H1 (cell line): ENCODE measurements around the gene OR10G3. TPM values are rescaled to one million over a fixed set of nuclear protein-coding genes. Genes with fewer than 3 reads are reported as not detected.

ENCODE experiments used
- CTCF ChIA-PET: fragments of 300-600 bp; sonication (Branson Sonifier 250); formaldehyde crosslinking; loops from one replicate; lab custom pipeline; 2021; ENCODE audit not compliant: partially characterized antibody; lab: Charles Lee
- POLR2A ChIA-PET: fragments of 300-600 bp; sonication (Branson Sonifier 250); formaldehyde crosslinking; loops from one replicate; lab custom pipeline; 2021; ENCODE audit warnings: inconsistent platforms; ENCODE audit not compliant: partially characterized antibody; lab: Charles Lee
- DNase-seq, 2 experiments: peaks; one replicate each; pipeline versions ENCODE4 v3.0.0 to v3.0.0-alpha.2; 2010 to 2022; ENCODE audit warnings: low spot score in 2 of 2, low read depth in 1 of 2, mixed read lengths in 1 of 2
- FAIRE-seq: peaks from 2 replicates; lab custom pipeline; 2011; peaks lifted over from hg19 to GRCh38; lab: Jason Lieb, UNC
- H2AFZ ChIP-seq: 2 replicates; pipeline ENCODE4 v1.8.1; 2012; ENCODE audit warnings: low read length, inconsistent platforms
- H2AK5ac ChIP-seq: 2 replicates; pipeline ENCODE4 v1.6.1; 2013; ENCODE audit warnings: low read depth, low read length
- H2BK120ac ChIP-seq: replicated peaks from 2 replicates; pipeline ENCODE3; 2013; ENCODE audit warnings: low read depth, low read length, inconsistent platforms
- H2BK12ac ChIP-seq: 2 replicates; pipeline ENCODE4 v1.6.1; 2013; ENCODE audit warnings: low read depth, low read length
- H2BK15ac ChIP-seq: 2 replicates; pipeline ENCODE4 v1.6.1; 2013; ENCODE audit warnings: low read length
- H2BK20ac ChIP-seq: 2 replicates; pipeline ENCODE4 v1.6.1; 2013; ENCODE audit warnings: low read length
- H2BK5ac ChIP-seq: 2 replicates; pipeline ENCODE4 v1.6.1; 2013; ENCODE audit warnings: low read depth, low read length
- H3K14ac ChIP-seq: 2 replicates; pipeline ENCODE4 v1.6.1; 2013; ENCODE audit warnings: inconsistent platforms; ENCODE audit not compliant: insufficient read length
- H3K18ac ChIP-seq: 2 replicates; pipeline ENCODE4 v1.6.1; 2013; ENCODE audit warnings: low read length; ENCODE audit errors: extremely low read depth
- H3K23ac ChIP-seq: 2 replicates; pipeline ENCODE4 v1.6.1; 2013; ENCODE audit warnings: inconsistent platforms; ENCODE audit not compliant: insufficient read length
- H3K23me2 ChIP-seq: 2 replicates; pipeline ENCODE4 v1.6.1; 2013; ENCODE audit warnings: low read depth, low read length
- H3K27ac ChIP-seq: 2 replicates; pipeline ENCODE4 v1.6.1; 2011; ENCODE audit warnings: low read depth, low read length, inconsistent platforms
- H3K27me3 ChIP-seq, 4 experiments: replicated peaks in 1 of 4; 1 replicate in 1 of 4; 2 replicates in 3 of 4; pipeline versions ENCODE4 v1.6.1 to v1.8.1; 2011 to 2013; ENCODE audit warnings: low read length in 3 of 4, mild to moderate bottlenecking in 3 of 4, inconsistent platforms in 2 of 4, mixed read lengths in 2 of 4, moderate library complexity in 1 of 4; ENCODE audit not compliant: control insufficient read depth in 3 of 4, insufficient read depth in 3 of 4; ENCODE audit errors: extremely low read depth in 1 of 4
- H3K36me3 ChIP-seq, 4 experiments: 2 replicates each; pipeline versions ENCODE4 v1.6.1 to v1.8.1; 2011 to 2013; ENCODE audit warnings: mild to moderate bottlenecking in 4 of 4, low read length in 3 of 4, moderate library complexity in 2 of 4, control low read depth in 1 of 4, inconsistent platforms in 1 of 4; ENCODE audit not compliant: insufficient read depth in 4 of 4, control insufficient read depth in 2 of 4
- H3K4ac ChIP-seq: replicated peaks from 2 replicates; pipeline ENCODE3; 2013; ENCODE audit warnings: low read length, low read depth, mixed read lengths, inconsistent platforms; ENCODE audit not compliant: insufficient read length
- H3K4me1 ChIP-seq, 4 experiments: replicated peaks in 1 of 4; 1 replicate in 1 of 4; 2 replicates in 3 of 4; pipeline versions ENCODE4 v1.6.1 to v1.8.1; 2011 to 2013; ENCODE audit warnings: low read length in 3 of 4, inconsistent platforms in 2 of 4, mixed read lengths in 1 of 4; ENCODE audit not compliant: insufficient read depth in 4 of 4, control insufficient read depth in 3 of 4
- H3K4me2 ChIP-seq, 2 experiments: 2 replicates each; pipeline versions ENCODE4 v1.6.1 to v1.8.1; 2011 to 2013; ENCODE audit warnings: low read depth in 2 of 2, low read length in 2 of 2, control low read depth in 1 of 2, inconsistent platforms in 1 of 2, mild to moderate bottlenecking in 1 of 2; ENCODE audit not compliant: insufficient read depth in 1 of 2
- H3K4me3 ChIP-seq, 4 experiments: fragments of 200-600, 300-600 bp in 1 of 4; sonication (generic), shearing (Covaris generic), sonication (Bioruptor Twin) in 1 of 4; 2 replicates each; pipeline versions ENCODE4 v1.5.1 to v1.8.1; 2011 to 2016; ENCODE audit warnings: low read length in 4 of 4, low read depth in 3 of 4, control low read depth in 2 of 4, inconsistent platforms in 2 of 4, mild to moderate bottlenecking in 2 of 4, mixed read lengths in 1 of 4, moderate library complexity in 1 of 4; ENCODE audit not compliant: insufficient read depth in 2 of 4; ENCODE audit errors: extremely low read depth in 1 of 4
- H3K56ac ChIP-seq: replicated peaks from 2 replicates; pipeline ENCODE3; 2013; ENCODE audit warnings: low read depth, mild to moderate bottlenecking, mixed read lengths, low read length, inconsistent platforms; ENCODE audit not compliant: insufficient read length
- H3K79me1 ChIP-seq: 2 replicates; pipeline ENCODE4 v1.6.1; 2013; ENCODE audit warnings: low read depth, low read length, control low read depth
- H3K79me2 ChIP-seq, 2 experiments: 2 replicates each; pipeline versions ENCODE4 v1.6.1 to v1.8.1; 2012 to 2013; ENCODE audit warnings: low read length in 2 of 2, mild to moderate bottlenecking in 2 of 2, inconsistent platforms in 1 of 2; ENCODE audit not compliant: insufficient read depth in 2 of 2, control insufficient read depth in 1 of 2
- H3K9ac ChIP-seq, 4 experiments: replicated peaks in 1 of 4; 1 replicate in 1 of 4; 2 replicates in 3 of 4; pipeline versions ENCODE4 v1.6.1 to v1.8.1; 2011 to 2013; ENCODE audit warnings: low read depth in 3 of 4, low read length in 3 of 4, control low read depth in 2 of 4, mild to moderate bottlenecking in 2 of 4, moderate library complexity in 2 of 4, inconsistent platforms in 1 of 4; ENCODE audit errors: extremely low read depth in 1 of 4
- H3K9me3 ChIP-seq, 2 experiments: 2 replicates each; pipeline versions ENCODE4 v1.6.1 to v1.8.1; 2012 to 2013; ENCODE audit warnings: mild to moderate bottlenecking in 2 of 2, moderate library complexity in 2 of 2, control low read depth in 1 of 2, inconsistent platforms in 1 of 2, low read depth in 1 of 2, low read length in 1 of 2, mixed read lengths in 1 of 2; ENCODE audit not compliant: insufficient read depth in 2 of 2
- H4K20me1 ChIP-seq, 2 experiments: replicated peaks in 1 of 2; 2 replicates each; pipeline versions ENCODE3 to v1.8.1; 2011 to 2013; ENCODE audit warnings: inconsistent platforms in 2 of 2, low read length in 2 of 2, mild to moderate bottlenecking in 1 of 2; ENCODE audit not compliant: insufficient read depth in 2 of 2, control insufficient read depth in 1 of 2
- H4K5ac ChIP-seq: 2 replicates; pipeline ENCODE4 v1.6.1; 2013; ENCODE audit warnings: low read length, low read depth, mixed read lengths, inconsistent platforms; ENCODE audit not compliant: insufficient read length
- H4K8ac ChIP-seq: 2 replicates; pipeline ENCODE4 v1.8.0; 2013; ENCODE audit warnings: mild to moderate bottlenecking, moderate library complexity, low read length, inconsistent platforms; ENCODE audit not compliant: insufficient read depth; ENCODE audit errors: extremely low read depth
- H4K91ac ChIP-seq: replicated peaks from 2 replicates; pipeline ENCODE3; 2013; ENCODE audit warnings: low read length, mixed read lengths, inconsistent platforms; ENCODE audit not compliant: insufficient read length
- JUND ChIP-seq: IDR thresholded peaks from 2 replicates; pipeline ENCODE4 v1.6.1; 2011; ENCODE audit warnings: mild to moderate bottlenecking, improper control_type of control experiment, low read length
- SAP30 ChIP-seq: fragments of 300-600 bp; sonication (generic); IDR thresholded peaks from 2 replicates; pipeline ENCODE4 v1.7.1; 2012; ENCODE audit warnings: low read length, moderate library complexity, mild to moderate bottlenecking, inconsistent platforms; ENCODE audit not compliant: insufficient read depth, insufficient replicate concordance
- SIN3A ChIP-seq, 2 experiments: IDR thresholded peaks in 1 of 2; conservative IDR thresholded peaks in 1 of 2; 2 replicates each; pipeline ENCODE4 v1.6.1; 2011 to 2012; ENCODE audit warnings: low read length in 2 of 2, improper control_type of control experiment in 1 of 2, low read depth in 1 of 2, mild to moderate bottlenecking in 1 of 2
- TAF1 ChIP-seq: IDR thresholded peaks from 2 replicates; pipeline ENCODE4 v1.6.1; 2011; ENCODE audit warnings: mild to moderate bottlenecking, low read depth, low read length
- TAF7 ChIP-seq: optimal IDR thresholded peaks from 2 replicates; pipeline ENCODE3; 2011; ENCODE audit warnings: low read depth, mild to moderate bottlenecking, inconsistent platforms, low read length, moderate library complexity, borderline replicate concordance
- YY1 ChIP-seq: IDR thresholded peaks from 2 replicates; pipeline ENCODE4 v1.6.1; 2011; ENCODE audit warnings: low read depth, mild to moderate bottlenecking, low read length
- ZNF274 ChIP-seq: IDR thresholded peaks from 2 replicates; pipeline ENCODE4 v1.7.0; 2012; ENCODE audit warnings: low read length, borderline replicate concordance; ENCODE audit errors: extremely low read depth
- WGBS, 2 experiments: shearing (Covaris generic) in 1 of 2; methylation state at CpG; one replicate each; pipeline versions ENCODE4 v1.1.6 to v1.1.7; 2013 to 2015; ENCODE audit warnings: low lambda C conversion rate in 2 of 2, mixed read lengths in 2 of 2, inconsistent platforms in 1 of 2, low coverage in 1 of 2, missing lambda C conversion rate in 1 of 2; ENCODE audit not compliant: insufficient replicate concordance in 2 of 2, insufficient coverage in 1 of 2, insufficient read length in 1 of 2; ENCODE audit errors: extremely low coverage in 1 of 2, missing lambda C conversion rate in 1 of 2; 5-methylcytosine and 5-hydroxymethylcytosine counted together
- polyA plus RNA-seq, 7 experiments: library from polyadenylated mRNA; depleted of rRNA in 3 of 7; stranded (reverse) in 5 of 7; unstranded in 2 of 7; fragments of >200 nt in 5 of 7; fragments of 200-250 nt in 2 of 7; gene quantifications; 1 replicate in 5 of 7; 2 replicates in 1 of 7; 4 replicates in 1 of 7; pipeline versions ENCODE4 v1.2.1 to v1.2.3, GENCODE V29; 2011 to 2013; ENCODE audit warnings: missing spikeins in 2 of 7, mixed read lengths in 2 of 7
- total RNA-seq: library from RNA; stranded (reverse); fragmentation: NEBNext Ultra II Directional; extraction: Animal tissue kit (Norgen Biotek cat#: 25700); gene quantifications from 2 replicates; pipeline ENCODE4 v1.2.1, GENCODE V29; 2021

OR10G3 gene
- total and polyA plus RNA-seq, 2 of the 8 experiments (the other 6 are each of a cell fraction or from before 2014, with no cell fraction given) = not detected

DNA sequence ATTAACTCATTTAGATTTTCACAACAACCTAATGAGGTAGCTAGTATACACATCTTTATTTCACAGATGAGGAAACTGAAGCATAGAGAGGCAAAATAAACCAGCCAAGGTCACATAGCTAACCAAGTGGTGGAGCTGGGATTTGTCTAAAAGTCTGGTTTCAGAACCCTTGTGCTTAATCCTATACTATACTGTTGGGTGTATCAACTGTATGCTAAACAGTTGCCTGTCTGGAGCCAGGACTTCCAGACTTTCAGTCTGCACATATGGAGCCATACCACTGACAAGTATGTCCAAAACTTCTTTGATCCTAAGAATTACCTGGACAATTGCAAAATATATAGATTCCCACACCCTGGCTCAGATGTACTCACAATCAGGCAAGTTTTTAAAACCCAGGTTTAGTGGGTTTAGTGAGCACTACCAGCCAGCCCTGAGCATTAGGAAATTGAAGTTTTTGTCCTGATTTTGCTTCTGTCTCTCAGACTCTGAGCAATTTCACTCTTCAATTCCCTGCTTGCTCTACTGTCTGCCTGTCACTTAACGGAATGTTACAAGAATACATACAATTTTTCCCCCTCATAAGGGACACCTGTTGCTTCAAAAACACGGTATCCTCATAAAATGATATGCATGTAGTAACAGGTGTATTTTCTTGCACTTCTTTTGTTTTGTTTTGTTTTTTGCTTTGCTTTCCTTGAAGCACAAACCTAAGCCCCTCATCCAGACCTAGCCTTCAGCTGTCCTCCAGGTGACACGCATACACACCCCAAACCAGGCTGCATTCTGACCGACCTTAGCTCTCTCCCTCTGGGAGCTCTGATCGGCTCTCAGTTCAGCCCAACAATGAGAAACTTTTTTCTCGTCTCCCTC lies 44.1 kb downstream of the OR10G3 start:
- H3K79me1 ChIP-seq = no peaks in the 10 kb centered on the region
- TF ChIP-seq ZNF274 (no peak), JUND (no peak), YY1 (no peak), TAF7 (peak; percentile 77), SIN3A (conservative IDR thresholded peaks at IDR 0.05 in 1 of 2, IDR thresholded peaks at IDR 0.05 in 1 of 2; ENCODE audit: low read depth in 1 of 2, low read length in 2 of 2) (peak in 1 of 2 experiments; percentile 82; a peak in 2 of 4 replicates), TAF1 (peak; percentile 24), SAP30 (peak; percentile 80)
- no peaks in the 10 kb centered on the region for H3K9me3 ChIP-seq
- H3K27ac ChIP-seq = peak overlapping the region; percentile 91
- H2AFZ ChIP-seq = no peak overlapping the region
- H3K9ac ChIP-seq = peak overlapping the region; percentile 52 to 91 (median 79)
- FAIRE-seq (peak; percentile 81), DNase-seq (no peak)
- H4K5ac ChIP-seq = peak overlapping the region; percentile 22
- no peak overlapping the region for H3K23ac ChIP-seq
- H2BK15ac ChIP-seq = no peak overlapping the region
- peaks cover 0 to 22% (median 14%) of the 10 kb centered on the region in 4 experiments for H3K4me1 ChIP-seq
- peak overlapping the region; percentile 89 for H4K91ac ChIP-seq
- H4K8ac ChIP-seq = no peak overlapping the region
- peak overlapping the region; percentile 95; the same call in 1 of the 2 replicates for H2BK12ac ChIP-seq
- H3K4me3 ChIP-seq = peak overlapping the region; percentile 87 to 96 (median 92)
- peak overlapping the region; percentile 85 for H3K56ac ChIP-seq
- H2BK120ac ChIP-seq = peak overlapping the region; percentile 67
- no peak overlapping the region for H3K4ac ChIP-seq
- H3K18ac ChIP-seq = peak overlapping the region; percentile 94; the same call in 1 of the 2 replicates
- H2AK5ac ChIP-seq = no peak overlapping the region
- peak overlapping the region; percentile 74 to 94 for H3K4me2 ChIP-seq
- no peaks in the 10 kb centered on the region for H4K20me1 ChIP-seq
- 2% methylated on average over 6 of the region's 6 CpGs; no CpG with 5 or more reads in 1 of the 2 experiments for WGBS, 2 experiments
- ChIA-PET POLR2A (interaction anchor here (0.9 to 32.5 kb wide), 6 partner anchors 17 to 41 kb away, joined by 3 to 769 read pairs (median 15); partner anchors contain the start of genes METTL3 and SALL2), CTCF (interaction anchor here (0.6 to 2.5 kb wide), 6 partner anchors 10 to 199 kb away, joined by 4 to 11 read pairs (median 6); partner anchors contain the start of gene SALL2)
- peaks cover 32 to 76% of the 10 kb centered on the region in 2 experiments for H3K79me2 ChIP-seq
- H2BK20ac ChIP-seq = no peak overlapping the region
- peaks cover 0 to 8% (median 0%) of the 10 kb centered on the region in 4 experiments; a peak in 1 of 8 replicates for H3K36me3 ChIP-seq
- H2BK5ac ChIP-seq = peak overlapping the region; percentile 95
- H3K27me3 ChIP-seq = no peaks in the 10 kb centered on the region
- H3K14ac ChIP-seq = no peak overlapping the region
- peaks cover 7% of the 10 kb centered on the region for H3K23me2 ChIP-seq
